IMR-90 (cell line): ENCODE results near the gene PCP4L1. TPM values are rescaled to one million over a fixed set of nuclear protein-coding genes. Genes with fewer than 3 reads are reported as not detected.

ENCODE experiments used
- ATAC-seq: fragments of 200-7000 bp; cut with Tn5 transposase; 2 replicates; pipeline ENCODE4 v1.9.1; 2020; ENCODE audit warnings: low read depth, mild to moderate bottlenecking, moderate library complexity
- BruUV-seq: library from RNA; stranded (reverse); fragments of 400-500 nt; replicated peaks from 2 replicates; lab custom pipeline; 2021; lab: Mats Ljungman, UMichigan
- CTCF ChIA-PET: fragments of 300-600 bp; formaldehyde crosslinking; extraction: SDS; loops from one replicate; lab custom pipeline; 2021; ENCODE audit warnings: antibody characterized with exemption; lab: Yijun Ruan, JAX
- POLR2A ChIA-PET: fragments of 300-600 bp; sonication (Branson Sonifier 250); formaldehyde crosslinking; loops from one replicate; lab custom pipeline; 2022; ENCODE audit warnings: antibody characterized with exemption; ENCODE audit not compliant: unreplicated experiment; lab: Charles Lee
- DNase-seq: peaks from one replicate; pipeline ENCODE4 v3.0.0; 2013
- H2AFZ ChIP-seq: replicated peaks from 2 replicates; pipeline ENCODE3; 2013; ENCODE audit warnings: low read length, mild to moderate bottlenecking; ENCODE audit not compliant: poor library complexity
- H2AK5ac ChIP-seq: 2 replicates; pipeline ENCODE4 v1.6.1; 2013; ENCODE audit warnings: low read depth, low read length, inconsistent platforms
- H2AK9ac ChIP-seq: replicated peaks from 2 replicates; pipeline ENCODE3; 2013; ENCODE audit warnings: mild to moderate bottlenecking, low read depth, low read length, moderate library complexity; ENCODE audit not compliant: poor library complexity
- H2BK120ac ChIP-seq: 2 replicates; pipeline ENCODE4 v1.6.1; 2013; ENCODE audit warnings: low read depth, low read length, inconsistent platforms
- H2BK15ac ChIP-seq: 3 replicates; pipeline ENCODE4 v1.6.1; 2013; ENCODE audit warnings: low read depth, low read length, inconsistent platforms
- H2BK20ac ChIP-seq: 2 replicates; pipeline ENCODE4 v1.6.1; 2013; ENCODE audit warnings: low read depth, mild to moderate bottlenecking, inconsistent platforms, low read length, moderate library complexity
- H2BK5ac ChIP-seq: 2 replicates; pipeline ENCODE4 v1.6.1; 2013; ENCODE audit warnings: mild to moderate bottlenecking, low read depth, low read length, inconsistent platforms; ENCODE audit not compliant: poor library complexity, severe bottlenecking
- H3K14ac ChIP-seq: replicated peaks from 2 replicates; pipeline ENCODE4 v1.6.1; 2013; ENCODE audit warnings: low read depth, low read length, inconsistent platforms
- H3K18ac ChIP-seq: 2 replicates; pipeline ENCODE4 v1.6.1; 2013; ENCODE audit warnings: low read depth, low read length, control low read depth
- H3K23ac ChIP-seq: 2 replicates; pipeline ENCODE4 v1.6.1; 2013; ENCODE audit warnings: low read depth, low read length, inconsistent platforms
- H3K27ac ChIP-seq: 2 replicates; pipeline ENCODE4 v1.5.1; 2013; ENCODE audit warnings: mild to moderate bottlenecking, control low read depth, low read length; ENCODE audit not compliant: insufficient read depth
- H3K27me3 ChIP-seq: 2 replicates; pipeline ENCODE4 v1.6.1; 2013; ENCODE audit warnings: low read length; ENCODE audit not compliant: control insufficient read depth, insufficient read depth
- H3K36me3 ChIP-seq: 2 replicates; pipeline ENCODE4 v1.6.1; 2013; ENCODE audit warnings: low read length, mixed read lengths; ENCODE audit not compliant: control insufficient read depth, insufficient read depth
- H3K4ac ChIP-seq: 2 replicates; pipeline ENCODE4 v1.6.1; 2013; ENCODE audit warnings: low read depth, low read length, inconsistent platforms
- H3K4me1 ChIP-seq: 2 replicates; pipeline ENCODE4 v1.6.1; 2013; ENCODE audit warnings: low read length, mixed read lengths; ENCODE audit not compliant: control insufficient read depth, insufficient read depth
- H3K4me2 ChIP-seq: 2 replicates; pipeline ENCODE4 v1.6.1; 2013; ENCODE audit warnings: low read depth, mild to moderate bottlenecking, control low read depth, low read length, moderate library complexity
- H3K4me3 ChIP-seq: 2 replicates; pipeline ENCODE4 v1.5.1; 2013; ENCODE audit warnings: low read depth, mild to moderate bottlenecking, control low read depth, low read length, moderate library complexity; ENCODE audit not compliant: insufficient read depth
- H3K56ac ChIP-seq: 2 replicates; pipeline ENCODE4 v1.6.1; 2013; ENCODE audit warnings: low read length, inconsistent platforms; ENCODE audit not compliant: insufficient read depth; ENCODE audit errors: extremely low read depth
- H3K79me1 ChIP-seq, 2 experiments: 2 replicates each; pipeline ENCODE4 v1.6.1; 2013; ENCODE audit warnings: low read length in 2 of 2, inconsistent platforms in 1 of 2, low read depth in 1 of 2
- H3K9ac ChIP-seq: 2 replicates; pipeline ENCODE4 v1.6.1; 2013; ENCODE audit warnings: low read depth, low read length, control low read depth
- H3K9me1 ChIP-seq: 2 replicates; pipeline ENCODE4 v1.6.1; 2013; ENCODE audit warnings: low read length, inconsistent platforms; ENCODE audit not compliant: insufficient read depth
- H3K9me3 ChIP-seq: 2 replicates; pipeline ENCODE4 v1.6.1; 2013; ENCODE audit warnings: low read length; ENCODE audit not compliant: control insufficient read depth, insufficient read depth
- H4K20me1 ChIP-seq: 2 replicates; pipeline ENCODE4 v1.6.1; 2013; ENCODE audit warnings: low read length, inconsistent platforms; ENCODE audit not compliant: insufficient read depth
- H4K5ac ChIP-seq: 2 replicates; pipeline ENCODE4 v1.6.1; 2013; ENCODE audit warnings: mild to moderate bottlenecking, low read depth, low read length, control low read depth
- H4K8ac ChIP-seq, 2 experiments: 2 replicates each; pipeline ENCODE4 v1.6.1; 2013; ENCODE audit warnings: low read depth in 2 of 2, low read length in 2 of 2, control low read depth in 1 of 2, inconsistent platforms in 1 of 2
- H4K91ac ChIP-seq: 2 replicates; pipeline ENCODE4 v1.6.1; 2013; ENCODE audit warnings: low read depth, low read length, inconsistent platforms; ENCODE audit not compliant: insufficient read depth
- BHLHE40 ChIP-seq: fragments of 150-350 bp; IDR thresholded peaks from 2 replicates; pipeline ENCODE4 v1.6.1; 2016; ENCODE audit warnings: mild to moderate bottlenecking, low read depth, low read length
- CEBPB ChIP-seq: IDR thresholded peaks from 2 replicates; pipeline ENCODE4 v1.6.1; 2012; ENCODE audit warnings: low read depth, low read length, improper control_type of control experiment
- CHD1 ChIP-seq: IDR thresholded peaks from 2 replicates; pipeline ENCODE4 v1.6.1; 2012; ENCODE audit warnings: low read depth, low read length, improper control_type of control experiment
- CTCF ChIP-seq: conservative IDR thresholded peaks from 2 replicates; pipeline ENCODE4 v1.5.1; 2012; ENCODE audit warnings: mild to moderate bottlenecking, low read depth, low read length, improper control_type of control experiment
- MAFK ChIP-seq: IDR thresholded peaks from 2 replicates; pipeline ENCODE4 v1.6.1; 2012; ENCODE audit warnings: low read depth, low read length, improper control_type of control experiment
- RAD21 ChIP-seq: IDR thresholded peaks from 2 replicates; pipeline ENCODE4 v1.6.1; 2012; ENCODE audit warnings: low read length, improper control_type of control experiment
- RFX5 ChIP-seq: IDR thresholded peaks from 2 replicates; pipeline ENCODE4 v1.8.0; 2012; ENCODE audit warnings: low read depth, mild to moderate bottlenecking, low read length, moderate library complexity
- WGBS, 2 experiments: methylation state at CpG; one replicate each; pipeline versions ENCODE4 v1.1.5 to v1.1.7; 2013; ENCODE audit warnings: missing lambda C conversion rate in 2 of 2; ENCODE audit not compliant: insufficient read length in 1 of 2; ENCODE audit errors: extremely low coverage in 2 of 2; 5-methylcytosine and 5-hydroxymethylcytosine counted together
- dilution Hi-C: fragments of 300-500 bp; cut with HindIII; formaldehyde crosslinking; loops from one replicate; pipeline ENCODE4 v1.14.3; 2018; ENCODE audit warnings: low sequenced_read_pairs; ENCODE audit not compliant: unreplicated experiment
- in situ Hi-C: fragments of 300-500 bp; cut with MboI; formaldehyde crosslinking; loops from 3 replicates; pipeline ENCODE4 v1.14.3; 2019; ENCODE audit warnings: low sequenced_read_pairs, inconsistent platforms, mixed read lengths
- intact Hi-C: fragments of 100-400 bp; cut with micrococcal nuclease; formaldehyde crosslinking; loops from 2 replicates; pipeline ENCODE4 v1.10.0; 2022
- polyA plus RNA-seq, 3 experiments: library from polyadenylated mRNA; depleted of rRNA; stranded (reverse); fragments of >200 nt; gene quantifications; 2 replicates each; pipeline ENCODE4 v1.2.3, GENCODE V29; 2012; ENCODE audit warnings: low replicate concordance in 1 of 3
- total RNA-seq: library from RNA; depleted of rRNA; stranded (reverse); fragments of >200 nt; gene quantifications from 2 replicates; pipeline ENCODE4 v1.2.3, GENCODE V29; 2012

Gene PCP4L1
- total and polyA plus RNA-seq, 2 of the 4 experiments (the other 2 are of a cell fraction) = not detected

- Histone ChIP-seq H2AFZ (no peak overlapping the region), H2BK15ac (no peak overlapping the region), H3K14ac (no peak overlapping the region), H3K9me3 (no peaks in the 10 kb centered on the region), H3K9ac (no peak overlapping the region), H3K79me1 (peaks cover 9 to 17% of the 10 kb centered on the region in 2 experiments; a peak in 3 of 4 replicates), H4K91ac (no peak overlapping the region), H3K4me2 (no peak overlapping the region), H2AK5ac (no peak overlapping the region), H4K5ac (no peak overlapping the region), H3K18ac (no peak overlapping the region), H2BK5ac (no peak overlapping the region), H3K4ac (no peak overlapping the region), H3K23ac (no peak overlapping the region), H3K4me1 (peaks cover 9% of the 10 kb centered on the region; the same call in 1 of the 2 replicates), H3K27ac (no peak overlapping the region), H2BK20ac (no peak overlapping the region), H2AK9ac (no peak overlapping the region), H2BK120ac (no peak overlapping the region), H3K36me3 (peaks cover 4% of the 10 kb centered on the region; the same call in 1 of the 2 replicates), H3K9me1 (peaks cover 3% of the 10 kb centered on the region; the same call in 1 of the 2 replicates), H3K27me3 (no peaks in the 10 kb centered on the region; the same call in 1 of the 2 replicates), H3K56ac (no peak overlapping the region), H4K20me1 (no peaks in the 10 kb centered on the region), H4K8ac (no peak overlapping the region), H3K4me3 (no peak overlapping the region)
- no TSS peak for BruUV-seq
- dilution Hi-C loops (no loop called here), in situ Hi-C loops (no loop called here), intact Hi-C loops (no loop called here)
- POLR2A ChIA-PET = no interaction called here
- TF ChIP-seq CEBPB = no peak
- no peak for TF ChIP-seq BHLHE40
- TF ChIP-seq CTCF = no peak
- no peak for TF ChIP-seq RFX5
- no peak for TF ChIP-seq RAD21
- TF ChIP-seq CHD1 = no peak
- no peak for TF ChIP-seq MAFK
- ATAC-seq (no peak), DNase-seq (no peak)
- CTCF ChIA-PET = interaction anchor here (3.2 kb wide), 1 partner anchor 21 kb away, joined by 19 read pairs; the partner anchor contains the start of gene NDUFS2
- WGBS, 2 experiments = no CpG with 5 or more reads among the region's 7 CpGs
Observed at GRCh38 chr1:161223805-161224694, 34.5 kb upstream of the PCP4L1 start.
